ENCODE results near the gene BORCS8. TPM values are rescaled to one million over a fixed set of nuclear protein-coding genes. Genes with fewer than 3 reads are reported as not detected.

The BORCS8 gene
- polyA plus RNA-seq, 1 donor from 2014 or later = 75.6 TPM

- H3K9ac ChIP-seq (ENCODE audit: low read length) = no peak overlapping the region
- peaks cover 8% of the 10 kb centered on the region for H3K9me3 ChIP-seq (ENCODE audit: low read length)
- no peak for TF ChIP-seq SMC3 (conservative IDR thresholded peaks at IDR 0.05; ENCODE audit: poor library complexity)
- TF ChIP-seq TAF1 (IDR thresholded peaks at IDR 0.05; ENCODE audit: low read depth) = no peak
- no peak for TF ChIP-seq POLR2AphosphoS5 (IDR thresholded peaks at IDR 0.05)
- no peak for TF ChIP-seq CTCF (IDR thresholded peaks at IDR 0.05; ENCODE audit: poor library complexity, severe bottlenecking)
- TF ChIP-seq RAD21 (conservative IDR thresholded peaks at IDR 0.05) = no peak
- TF ChIP-seq REST (IDR thresholded peaks at IDR 0.05; ENCODE audit: borderline replicate concordance) = no peak
- TF ChIP-seq EP300 (conservative IDR thresholded peaks at IDR 0.05; ENCODE audit: poor library complexity, severe bottlenecking) = no peak
- TF ChIP-seq EZH2 (IDR thresholded peaks at IDR 0.05; ENCODE audit: borderline replicate concordance, insufficient read depth, low read length, poor library complexity, severe bottlenecking) = no peak
- no peak for TF ChIP-seq MXI1 (conservative IDR thresholded peaks at IDR 0.05; ENCODE audit: poor library complexity, severe bottlenecking)
- no peaks in the 10 kb centered on the region for H3K9me2 ChIP-seq (ENCODE audit: insufficient read depth, low read length)
- no peak overlapping the region for H3K4me3 ChIP-seq (ENCODE audit: low read length)
- H2AFZ ChIP-seq (ENCODE audit: low read depth, low read length) = no peak overlapping the region
- H3K27me3 ChIP-seq (ENCODE audit: insufficient read depth, low read depth, low read length) = no peaks in the 10 kb centered on the region
- H3K27ac ChIP-seq (ENCODE audit: low read length) = no peak overlapping the region
- H3K79me2 ChIP-seq (replicated peaks; ENCODE audit: insufficient read depth, low read length) = no peaks in the 10 kb centered on the region
- no peaks in the 10 kb centered on the region for H4K20me1 ChIP-seq (ENCODE audit: insufficient read depth)
- H3K36me3 ChIP-seq (ENCODE audit: insufficient read depth, low read length) = peaks cover 29% of the 10 kb centered on the region
- no peak overlapping the region for H3K4me2 ChIP-seq (ENCODE audit: low read length)
- H3F3A ChIP-seq (ENCODE audit: insufficient read depth, low read length, poor library complexity, severe bottlenecking) = no peaks in the 10 kb centered on the region
These were observed 44.2 kb upstream of the BORCS8 start for GRCh38 chr19:19236173-19236572.

GRCh38 chr19:19234220-19234816 lies 42.4 kb upstream of the BORCS8 start:
- Histone ChIP-seq H3K36me3 (ENCODE audit: insufficient read depth, low read length) (peaks cover 29% of the 10 kb centered on the region), H2AFZ (ENCODE audit: low read depth, low read length) (no peak overlapping the region), H3K79me2 (replicated peaks; ENCODE audit: insufficient read depth, low read length) (no peaks in the 10 kb centered on the region), H3K27me3 (ENCODE audit: insufficient read depth, low read depth, low read length) (no peaks in the 10 kb centered on the region), H3K27ac (ENCODE audit: low read length) (no peak overlapping the region), H3K4me3 (ENCODE audit: low read length) (no peak overlapping the region), H3K9me3 (ENCODE audit: low read length) (peaks cover 8% of the 10 kb centered on the region), H3K9ac (ENCODE audit: low read length) (no peak overlapping the region), H3K9me2 (ENCODE audit: insufficient read depth, low read length) (no peaks in the 10 kb centered on the region), H3F3A (ENCODE audit: insufficient read depth, low read length, poor library complexity, severe bottlenecking) (no peaks in the 10 kb centered on the region), H4K20me1 (ENCODE audit: insufficient read depth) (no peaks in the 10 kb centered on the region), H3K4me2 (ENCODE audit: low read length) (no peak overlapping the region)
- no peak for TF ChIP-seq RAD21 (conservative IDR thresholded peaks at IDR 0.05)
- no peak for TF ChIP-seq EZH2 (IDR thresholded peaks at IDR 0.05; ENCODE audit: borderline replicate concordance, insufficient read depth, low read length, poor library complexity, severe bottlenecking)

Data from neural cell (in vitro differentiated cells).